PC-3 (cell line): ENCODE results near the gene CATSPERZ. TPM values are rescaled to one million over a fixed set of nuclear protein-coding genes. Genes with fewer than 3 reads are reported as not detected.

Experiments used
- ATAC-seq: fragments of 200-7000 bp; cut with Tn5 transposase; 2 replicates; pipeline ENCODE4 v1.9.1; 2020; ENCODE audit warnings: mild to moderate bottlenecking, moderate library complexity
- BruUV-seq: library from RNA; stranded (reverse); fragments of 400-500 nt; replicated peaks from 2 replicates; lab custom pipeline; 2021; lab: Mats Ljungman, UMichigan
- CTCF ChIA-PET: fragments of 300-600 bp; sonication (Branson Sonifier 250); formaldehyde crosslinking; loops from one replicate; lab custom pipeline; 2022; ENCODE audit warnings: antibody characterized with exemption; lab: Charles Lee
- POLR2A ChIA-PET: fragments of 300-600 bp; sonication (Branson Sonifier 250); formaldehyde crosslinking; loops from one replicate; lab custom pipeline; 2022; ENCODE audit warnings: antibody characterized with exemption; ENCODE audit not compliant: unreplicated experiment; lab: Charles Lee
- DNase-seq: peaks from one replicate; pipeline ENCODE4 v3.0.0-alpha.2; 2015
- H2AFZ ChIP-seq: fragments of 300-600 bp; sonication (generic); 2 replicates; pipeline ENCODE4 v1.6.0; 2016; ENCODE audit warnings: antibody characterized with exemption, low read length
- H3F3A ChIP-seq: fragments of 300-600 bp; sonication (generic); one replicate; pipeline ENCODE4 v1.6.0; 2017; ENCODE audit warnings: antibody characterized with exemption, low read length, control low read depth, mild to moderate bottlenecking; ENCODE audit not compliant: unreplicated experiment
- H3K27ac ChIP-seq: fragments of 300-600 bp; sonication (generic); 2 replicates; pipeline ENCODE4 v1.5.1; 2016; ENCODE audit warnings: mild to moderate bottlenecking, low read length
- H3K27me3 ChIP-seq: fragments of 300-600 bp; sonication (generic); 2 replicates; pipeline ENCODE4 v1.6.1; 2016; ENCODE audit warnings: low read length, mixed read lengths
- H3K36me3 ChIP-seq: fragments of 300-600 bp; sonication (generic); 2 replicates; pipeline ENCODE4 v1.6.1; 2016; ENCODE audit warnings: low read depth, mixed run types, low read length, mixed read lengths
- H3K4me1 ChIP-seq: fragments of 300-600 bp; sonication (generic); 2 replicates; pipeline ENCODE4 v1.5.1; 2016; ENCODE audit warnings: low read length; ENCODE audit not compliant: insufficient read depth
- H3K4me2 ChIP-seq: fragments of 300-600 bp; sonication (generic); 2 replicates; pipeline ENCODE4 v1.6.0; 2016; ENCODE audit warnings: low read length
- H3K4me3 ChIP-seq: fragments of 300-600 bp; sonication (generic); 2 replicates; pipeline ENCODE4 v1.5.1; 2016; ENCODE audit warnings: mild to moderate bottlenecking, low read length, mixed read lengths
- H3K79me2 ChIP-seq: fragments of 300-600 bp; sonication (generic); 2 replicates; pipeline ENCODE4 v1.6.1; 2017; ENCODE audit warnings: low read length, mixed read lengths
- H3K9ac ChIP-seq: fragments of 300-600 bp; sonication (generic); 2 replicates; pipeline ENCODE4 v1.6.0; 2016; ENCODE audit warnings: mild to moderate bottlenecking, low read length
- H3K9me2 ChIP-seq: fragments of 300-600 bp; sonication (generic); replicated peaks from 2 replicates; pipeline ENCODE4 v1.6.1; 2016; ENCODE audit warnings: mixed run types, low read length, mixed read lengths
- H3K9me3 ChIP-seq: fragments of 300-600 bp; sonication (generic); 2 replicates; pipeline ENCODE4 v1.6.1; 2016; ENCODE audit warnings: low read length, mixed read lengths
- H4K20me1 ChIP-seq: fragments of 300-600 bp; sonication (generic); 2 replicates; pipeline ENCODE4 v1.6.1; 2016; ENCODE audit warnings: low read length, mixed read lengths
- EZH2 ChIP-seq: fragments of 300-600 bp; sonication (generic); IDR thresholded peaks from one replicate; pipeline ENCODE4 v1.6.1; 2017; ENCODE audit warnings: antibody characterized with exemption, mild to moderate bottlenecking, low read length; ENCODE audit not compliant: unreplicated experiment
- EZH2phosphoT487 ChIP-seq: fragments of 300-600 bp; sonication (generic); IDR thresholded peaks from 2 replicates; pipeline ENCODE4 v1.6.1; 2018; ENCODE audit warnings: mild to moderate bottlenecking, antibody characterized with exemption, low read length, borderline replicate concordance
- intact Hi-C: fragments of 100-400 bp; cut with micrococcal nuclease; formaldehyde crosslinking; loops from 2 replicates; pipeline ENCODE4 v1.9.0; 2023
- total RNA-seq: library from RNA; depleted of rRNA; stranded (reverse); fragments of >200 nt; gene quantifications from 2 replicates; pipeline ENCODE4 v1.2.3, GENCODE V29; 2014
- TF ChIP-seq, protein P1 (sequence below): fragments of 300-600 bp; sonication (generic); conservative IDR thresholded peaks from 2 replicates; pipeline ENCODE4 v1.5.1; 2017; ENCODE audit warnings: antibody characterized with exemption, low read depth, mild to moderate bottlenecking, low read length

The CATSPERZ gene
- total RNA-seq, 1 experiment from 2014 or later: 9.2 TPM

DNA sequence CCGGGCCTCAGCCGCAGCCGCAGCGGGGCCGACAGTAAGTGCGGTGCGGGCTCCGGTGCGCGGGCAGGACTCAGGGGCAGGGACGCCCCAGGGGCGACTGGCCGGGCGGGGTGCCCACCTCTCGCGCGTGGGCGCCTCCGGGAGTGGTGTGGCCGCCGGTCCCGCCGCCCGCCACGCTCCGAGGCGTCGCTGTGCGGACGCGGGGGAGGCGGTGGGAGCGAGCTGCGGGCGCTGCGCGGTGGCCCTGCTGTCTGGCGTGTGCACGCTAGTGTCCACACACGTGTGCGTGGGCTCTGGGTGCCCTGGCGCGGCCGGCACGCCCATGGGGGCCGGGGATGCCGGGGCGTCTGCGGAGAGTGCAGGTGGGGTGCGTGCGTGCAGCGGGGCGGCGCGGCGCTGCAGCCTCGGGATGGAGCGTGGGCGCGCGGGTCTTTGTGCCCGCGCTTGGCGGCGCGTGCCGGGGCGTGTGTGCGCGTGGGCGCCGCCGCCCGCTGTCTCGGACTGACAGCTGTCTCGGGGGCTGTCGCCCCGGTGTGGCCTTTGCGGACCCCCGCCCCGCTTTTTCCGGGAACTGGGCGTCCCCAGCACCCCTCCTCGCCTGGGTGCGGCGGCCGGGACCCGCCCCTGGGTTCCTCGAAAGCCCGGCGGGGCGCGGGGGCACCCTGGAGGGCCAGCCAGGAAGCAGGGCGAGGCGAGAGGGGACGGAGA lies 8.3 kb upstream of the CATSPERZ start:
- no peaks in the 10 kb centered on the region for H4K20me1 ChIP-seq

DNA sequence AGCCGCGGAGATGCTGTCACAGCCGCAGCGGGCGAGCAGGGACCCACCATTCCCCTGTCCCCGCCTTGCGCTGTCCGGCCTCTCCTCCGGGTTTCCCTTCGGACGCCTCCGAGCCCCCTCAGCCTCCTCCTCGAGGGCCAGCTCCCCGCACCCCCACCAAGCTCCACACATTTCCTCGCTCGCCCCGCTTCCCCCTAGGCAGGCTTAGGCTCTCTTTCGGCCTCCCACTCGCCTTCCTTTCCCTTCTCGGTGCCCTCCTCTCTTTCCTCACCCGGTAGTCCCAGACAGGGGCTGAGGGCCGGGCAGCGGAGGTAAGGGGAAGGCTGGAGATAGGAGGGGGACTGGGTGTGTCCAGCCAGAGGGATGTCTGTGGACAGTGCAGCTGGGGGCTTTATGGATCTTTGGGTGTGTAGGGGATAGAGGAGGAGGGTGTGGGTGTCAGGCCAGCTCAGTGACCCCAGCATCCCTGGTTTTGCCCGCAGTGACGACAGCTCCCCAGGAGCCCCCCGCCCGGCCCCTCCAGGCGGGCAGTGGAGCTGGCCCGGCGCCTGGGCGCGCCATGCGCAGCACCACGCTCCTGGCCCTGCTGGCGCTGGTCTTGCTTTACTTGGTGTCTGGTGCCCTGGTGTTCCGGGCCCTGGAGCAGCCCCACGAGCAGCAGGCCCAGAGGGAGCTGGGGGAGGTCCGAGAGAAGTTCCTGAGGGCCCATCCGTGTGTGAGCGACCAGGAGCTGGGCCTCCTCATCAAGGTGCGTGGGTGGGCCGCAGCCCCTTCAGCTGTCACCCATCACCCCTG lies 7.5 kb upstream of the CATSPERZ start:
- Histone ChIP-seq H3K79me2 (0 out of 2 replicates have a peak, but pooled peaks cover 2% of the 10 kb centered on the region), H2AFZ (no peak overlapping the region), H4K20me1 (no peaks in the 10 kb centered on the region), H3K36me3 (no peaks in the 10 kb centered on the region), H3K9me3 (no peaks in the 10 kb centered on the region), H3K4me1 (peaks cover 8% of the 10 kb centered on the region), H3K27me3 (peaks cover 20% of the 10 kb centered on the region), H3K9ac (no peak overlapping the region), H3F3A (no peaks in the 10 kb centered on the region), H3K27ac (no peak overlapping the region), H3K4me2 (no peak overlapping the region), H3K9me2 (no peaks in the 10 kb centered on the region), H3K4me3 (no peak overlapping the region)
- no peak for DNase-seq
- ATAC-seq: no peak
- intact Hi-C loops: no loop called here
- ChIA-PET POLR2A (no interaction called here), CTCF (no interaction called here)
- TF ChIP-seq EZH2phosphoT487 (no peak), EZH2 (no peak)
- TF ChIP-seq, protein P1, sequence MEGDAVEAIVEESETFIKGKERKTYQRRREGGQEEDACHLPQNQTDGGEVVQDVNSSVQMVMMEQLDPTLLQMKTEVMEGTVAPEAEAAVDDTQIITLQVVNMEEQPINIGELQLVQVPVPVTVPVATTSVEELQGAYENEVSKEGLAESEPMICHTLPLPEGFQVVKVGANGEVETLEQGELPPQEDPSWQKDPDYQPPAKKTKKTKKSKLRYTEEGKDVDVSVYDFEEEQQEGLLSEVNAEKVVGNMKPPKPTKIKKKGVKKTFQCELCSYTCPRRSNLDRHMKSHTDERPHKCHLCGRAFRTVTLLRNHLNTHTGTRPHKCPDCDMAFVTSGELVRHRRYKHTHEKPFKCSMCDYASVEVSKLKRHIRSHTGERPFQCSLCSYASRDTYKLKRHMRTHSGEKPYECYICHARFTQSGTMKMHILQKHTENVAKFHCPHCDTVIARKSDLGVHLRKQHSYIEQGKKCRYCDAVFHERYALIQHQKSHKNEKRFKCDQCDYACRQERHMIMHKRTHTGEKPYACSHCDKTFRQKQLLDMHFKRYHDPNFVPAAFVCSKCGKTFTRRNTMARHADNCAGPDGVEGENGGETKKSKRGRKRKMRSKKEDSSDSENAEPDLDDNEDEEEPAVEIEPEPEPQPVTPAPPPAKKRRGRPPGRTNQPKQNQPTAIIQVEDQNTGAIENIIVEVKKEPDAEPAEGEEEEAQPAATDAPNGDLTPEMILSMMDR: no peak
- BruUV-seq: no TSS peak

More for the DNA sequence above, 8.3 kb upstream of the CATSPERZ start:
- intact Hi-C loops: no loop called here
- Histone ChIP-seq H3K27me3 (peaks cover 20% of the 10 kb centered on the region), H3K27ac (no peak overlapping the region), H3K79me2 (peaks cover 8% of the 10 kb centered on the region; the same call in 1 of the 2 replicates), H3K4me2 (peak overlapping the region; percentile 68), H3F3A (no peaks in the 10 kb centered on the region), H3K36me3 (no peaks in the 10 kb centered on the region), H3K4me3 (peak overlapping the region; percentile 56; the same call in 1 of the 2 replicates), H3K9me3 (no peaks in the 10 kb centered on the region), H3K9me2 (no peaks in the 10 kb centered on the region), H2AFZ (no peak overlapping the region), H3K9ac (no peak overlapping the region), H3K4me1 (peaks cover 8% of the 10 kb centered on the region)
- no TSS peak for BruUV-seq
- peak; percentile 50; the same call in 1 of the 2 replicates for TF ChIP-seq EZH2phosphoT487
- TF ChIP-seq EZH2: no peak
- TF ChIP-seq, protein P1: no peak
- POLR2A ChIA-PET: no interaction called here
- DNase-seq: no peak
- peak; percentile 17 for ATAC-seq
- CTCF ChIA-PET: no interaction called here

DNA sequence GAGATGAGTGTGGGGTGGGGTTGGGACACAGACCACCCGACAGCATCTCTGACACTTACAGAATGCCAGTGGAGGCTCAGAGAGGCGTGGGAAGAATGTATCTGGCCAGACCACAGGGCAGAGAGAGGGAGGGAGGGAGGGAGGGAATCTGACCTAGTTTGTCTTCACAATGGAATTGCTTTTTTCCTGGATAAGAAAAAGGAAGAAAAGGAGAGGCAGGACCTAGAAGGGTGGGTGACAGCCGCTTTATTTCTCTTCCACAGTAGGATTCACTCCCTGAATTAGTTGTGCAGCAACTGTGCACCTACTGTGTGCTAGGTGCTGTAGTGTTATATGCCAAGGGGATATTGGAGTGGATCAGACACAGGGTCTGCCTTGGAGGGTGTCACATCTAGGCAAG lies 5.4 kb upstream of the CATSPERZ start:
- Histone ChIP-seq H3K27ac (no peak overlapping the region), H3K27me3 (peaks cover 29% of the 10 kb centered on the region), H4K20me1 (no peaks in the 10 kb centered on the region), H3K4me1 (peaks cover 11% of the 10 kb centered on the region), H2AFZ (no peak overlapping the region), H3F3A (no peaks in the 10 kb centered on the region), H3K9me2 (no peaks in the 10 kb centered on the region), H3K36me3 (no peaks in the 10 kb centered on the region), H3K79me2 (no peaks in the 10 kb centered on the region), H3K4me3 (no peak overlapping the region), H3K9me3 (no peaks in the 10 kb centered on the region), H3K4me2 (no peak overlapping the region), H3K9ac (no peak overlapping the region)
- TF ChIP-seq, protein P1: no peak
- TF ChIP-seq EZH2phosphoT487: no peak
- no peak for TF ChIP-seq EZH2
- ChIA-PET CTCF (no interaction called here), POLR2A (no interaction called here)
- DNase-seq (no peak), ATAC-seq (no peak)
- BruUV-seq: no TSS peak
- intact Hi-C loops: no loop called here
